ENCODE data around the gene IL17C.
"Not testable (repeated sequence)": the region's sequence is repeated elsewhere in the genome, so short reads cannot be mapped to it uniquely, and the experiment has no call there.

Gene IL17C

GRCh38 chr16:88658714-88659113 is 20.3 kb downstream of the IL17C start:
- no peak for DNase-seq (ENCODE audit: low read depth in 2 of 2)

- no peak for DNase-seq (ENCODE audit: low read depth in 2 of 2)
Measured at GRCh38 chr16:88659160-88659559, 20.8 kb downstream of the IL17C start.

- DNase-seq (ENCODE audit: low read depth in 2 of 2) = no peak
Measured at GRCh38 chr16:88661468-88661867, 23.1 kb downstream of the IL17C start.

- no peak for DNase-seq (ENCODE audit: low read depth in 2 of 2)
Measured at GRCh38 chr16:88662222-88662842, 24.0 kb downstream of the IL17C start.

- DNase-seq (ENCODE audit: low read depth in 2 of 2) = peak; percentile 88 to 90
Measured at GRCh38 chr16:88662843-88663606, 24.7 kb downstream of the IL17C start, which contains the start of gene MVD. TSS of gene MVD (minus strand) at chr16:88663091. CDS start at chr16:88663080, 11 bp downstream.

GRCh38 chr16:88665148-88665547 is 26.8 kb downstream of the IL17C start:
- DNase-seq (ENCODE audit: low read depth in 2 of 2) = no peak

- no peak for DNase-seq (ENCODE audit: low read depth in 2 of 2)
Measured at GRCh38 chr16:88665570-88665969, 27.2 kb downstream of the IL17C start.

GRCh38 chr16:88667461-88667860 is 29.1 kb downstream of the IL17C start:
- no peak for DNase-seq (ENCODE audit: low read depth in 2 of 2)

GRCh38 chr16:88669493-88669892 is 31.1 kb downstream of the IL17C start:
- not testable (repeated sequence) for DNase-seq (ENCODE audit: low read depth in 2 of 2)

- DNase-seq (ENCODE audit: low read depth in 2 of 2) = no peak
Measured at GRCh38 chr16:88669980-88670379, 31.6 kb downstream of the IL17C start.

GRCh38 chr16:88671806-88672205 is 33.4 kb downstream of the IL17C start:
- no peak for DNase-seq (ENCODE audit: low read depth in 2 of 2)

GRCh38 chr16:88672776-88673175 is 34.4 kb downstream of the IL17C start:
- no peak for DNase-seq (ENCODE audit: low read depth in 2 of 2)

GRCh38 chr16:88673716-88674379 is 35.5 kb downstream of the IL17C start:
- no peak for DNase-seq (ENCODE audit: low read depth in 2 of 2)

GRCh38 chr16:88676502-88677242 is 38.3 kb downstream of the IL17C start:
- DNase-seq (ENCODE audit: low read depth in 2 of 2) = no peak

GRCh38 chr16:88677721-88678120 is 39.3 kb downstream of the IL17C start:
- DNase-seq (ENCODE audit: low read depth in 2 of 2) = no peak

GRCh38 chr16:88678224-88678979 is 40.0 kb downstream of the IL17C start:
- DNase-seq (ENCODE audit: low read depth in 2 of 2) = no peak

- no peak for DNase-seq (ENCODE audit: low read depth in 2 of 2)
Measured at GRCh38 chr16:88680554-88681083, 42.2 kb downstream of the IL17C start.

GRCh38 chr16:88681084-88681680 is 42.8 kb downstream of the IL17C start:
- DNase-seq (ENCODE audit: low read depth in 2 of 2) = no peak

GRCh38 chr16:88681709-88682451 is 43.5 kb downstream of the IL17C start:
- no peak for DNase-seq (ENCODE audit: low read depth in 2 of 2)

- DNase-seq (ENCODE audit: low read depth in 2 of 2) = no peak
Measured at GRCh38 chr16:88684569-88685155, 46.3 kb downstream of the IL17C start.

Data from fibroblast of skin of left biceps (primary cell).